NCI-H1694 (cell line): ENCODE results near the gene AFTPH.
A peak's percentile ranks its signal among the peaks of the same experiment; 100 is the strongest.
"Not testable (repeated sequence)": the region's sequence is repeated elsewhere in the genome, so short reads cannot be mapped to it uniquely, and the experiment has no call there.

ENCODE experiments used
- DNase-seq: peaks from one replicate; lab custom pipeline; 2025; lab: John Stamatoyannopoulos, UW

AFTPH gene

GRCh38 chr2:64493788-64494187, 30.3 kb upstream of the AFTPH start:
- DNase-seq, result no peak

GRCh38 chr2:64498438-64498837, 25.7 kb upstream of the AFTPH start:
- DNase-seq, result no peak

GRCh38 chr2:64500549-64500948, 23.6 kb upstream of the AFTPH start:
- no peak for DNase-seq

GRCh38 chr2:64501946-64502345, 22.2 kb upstream of the AFTPH start:
- no peak for DNase-seq

GRCh38 chr2:64502860-64503259, 21.3 kb upstream of the AFTPH start:
- DNase-seq, result no peak

GRCh38 chr2:64504774-64505720, 19.1 kb upstream of the AFTPH start:
- DNase-seq, result no peak

- DNase-seq, result no peak
Measured at GRCh38 chr2:64506686-64507085, 17.4 kb upstream of the AFTPH start.

- no peak for DNase-seq
Measured at GRCh38 chr2:64514008-64514407, 10.1 kb upstream of the AFTPH start.

GRCh38 chr2:64515086-64515485, 9.0 kb upstream of the AFTPH start:
- no peak for DNase-seq

- DNase-seq, result no peak
Measured at GRCh38 chr2:64516651-64517510, 7.2 kb upstream of the AFTPH start.

GRCh38 chr2:64517511-64517884, 6.6 kb upstream of the AFTPH start:
- DNase-seq, result no peak

- peak; percentile 80 for DNase-seq
Measured at GRCh38 chr2:64522843-64523428, 1.2 kb upstream of the AFTPH start.

- no peak for DNase-seq
Measured at GRCh38 chr2:64524604-64525316, 632 bp downstream of the AFTPH start.

GRCh38 chr2:64525317-64525613, 1.1 kb downstream of the AFTPH start:
- DNase-seq, result no peak

GRCh38 chr2:64526034-64526433, 1.9 kb downstream of the AFTPH start:
- DNase-seq, result no peak

GRCh38 chr2:64530946-64531345, 6.8 kb downstream of the AFTPH start:
- DNase-seq, result not testable (repeated sequence)

- no peak for DNase-seq
Measured at GRCh38 chr2:64532030-64532429, 7.9 kb downstream of the AFTPH start.

GRCh38 chr2:64533882-64534281, 9.8 kb downstream of the AFTPH start:
- no peak for DNase-seq

GRCh38 chr2:64534363-64534762, 10.2 kb downstream of the AFTPH start:
- no peak for DNase-seq

- DNase-seq, result no peak
Measured at GRCh38 chr2:64535024-64535423, 10.9 kb downstream of the AFTPH start.

- no peak for DNase-seq
Measured at GRCh38 chr2:64537991-64538390, 13.9 kb downstream of the AFTPH start.

- no peak for DNase-seq
Measured at GRCh38 chr2:64538764-64539433, 14.8 kb downstream of the AFTPH start.
